Posterior vena cava (tissue), 2 donors: ENCODE measurements around the gene MYO7A. TPM values are rescaled to one million over a fixed set of nuclear protein-coding genes. Genes with fewer than 3 reads are reported as not detected.

Experiments used
- DNase-seq: peaks from one replicate; pipeline ENCODE4 v3.0.0-alpha.2; 2020; ENCODE audit warnings: low spot score
- intact Hi-C, 2 donors: fragments of 100-400 bp; cut with DNase I; formaldehyde crosslinking; loops; one replicate each; pipeline versions ENCODE4 v1.14.1 to v1.14.2; 2022 to 2023
- total RNA-seq, 2 donors: library from RNA; stranded (reverse); fragmentation: NEBNext Ultra II Directional; extraction: Animal tissue kit (Norgen Biotek cat#: 25700); gene quantifications; one replicate each; pipeline ENCODE4 v1.2.1, GENCODE V29; 2021
- donor health status: DM: yes; HTN: yes; CAD: no.
- donor health status: DM: yes; HTN: yes; CAD: no.

MYO7A gene
- total RNA-seq, 2 donors from 2014 or later: 12.2 to 17.3 TPM

DNA sequence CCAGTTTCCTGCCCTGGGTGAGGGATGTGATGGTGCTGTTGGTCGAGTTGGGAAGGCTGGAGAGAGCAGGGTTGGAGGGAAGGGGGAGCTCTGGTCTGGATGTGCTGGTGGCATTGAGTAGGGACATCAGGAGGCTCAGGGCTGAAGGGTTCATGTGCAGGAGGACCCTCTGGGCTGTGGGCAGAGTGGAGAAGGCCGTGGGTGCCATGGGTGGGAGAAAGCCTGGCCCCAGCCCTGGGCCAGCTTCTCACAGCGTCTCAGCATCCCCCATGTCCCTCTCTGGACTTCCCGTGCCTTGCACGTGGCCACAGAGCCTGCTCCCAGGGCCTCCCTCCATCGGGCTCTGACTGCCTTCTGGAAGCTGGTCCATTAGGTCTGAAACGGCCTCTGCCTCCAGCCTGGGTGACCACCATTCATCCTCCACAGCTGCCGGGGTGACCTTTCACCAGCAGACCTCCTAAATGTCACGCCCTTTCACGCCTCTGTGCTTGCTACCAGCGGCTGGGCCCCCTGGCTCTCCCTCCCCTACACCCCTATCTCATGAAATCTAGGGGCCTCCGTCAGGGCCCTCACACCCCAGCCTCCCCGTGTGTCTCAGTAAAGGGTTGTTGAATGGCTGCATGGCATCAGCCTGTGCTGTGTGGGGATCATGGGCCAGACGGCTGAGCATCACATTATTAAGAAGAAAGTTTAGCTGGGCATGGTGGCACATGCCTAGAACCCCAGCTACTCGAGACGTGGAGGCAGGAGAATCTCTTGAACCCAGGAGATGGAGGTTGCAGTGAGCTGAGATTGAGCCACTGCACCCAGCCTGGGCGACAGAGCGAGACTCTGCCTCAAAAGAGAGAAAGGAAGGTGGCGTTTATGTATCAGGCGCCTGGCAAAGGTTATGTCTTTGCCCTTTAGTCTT lies 25.5 kb downstream of the MYO7A start:
- no peak for DNase-seq
- intact Hi-C loops: no loop called here

GRCh38 chr11:77154381-77155081 lies 26.5 kb downstream of the MYO7A start:
- intact Hi-C loops: no loop called here
- no peak for DNase-seq

DNA sequence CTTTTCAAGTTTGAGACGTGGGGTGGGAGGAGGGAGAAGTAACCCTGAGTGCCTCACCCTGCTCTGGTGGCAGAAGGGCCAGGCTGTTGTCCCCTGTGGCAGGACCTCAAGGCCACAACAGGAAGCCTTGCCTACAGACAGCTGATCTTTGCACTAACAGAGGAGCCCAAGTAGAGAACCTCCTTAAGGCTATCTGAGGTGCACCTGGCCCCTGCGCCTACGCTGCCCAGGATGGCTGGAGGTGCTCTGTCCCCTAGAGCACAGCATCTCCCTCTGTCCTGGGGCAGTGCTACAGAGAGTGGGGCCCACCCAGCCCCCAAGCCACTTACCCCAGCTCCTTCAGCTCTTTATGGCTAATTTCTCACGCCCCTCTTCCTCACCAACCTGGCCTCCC lies 27.0 kb downstream of the MYO7A start:
- DNase-seq: no peak
- intact Hi-C loops: no loop called here

DNA sequence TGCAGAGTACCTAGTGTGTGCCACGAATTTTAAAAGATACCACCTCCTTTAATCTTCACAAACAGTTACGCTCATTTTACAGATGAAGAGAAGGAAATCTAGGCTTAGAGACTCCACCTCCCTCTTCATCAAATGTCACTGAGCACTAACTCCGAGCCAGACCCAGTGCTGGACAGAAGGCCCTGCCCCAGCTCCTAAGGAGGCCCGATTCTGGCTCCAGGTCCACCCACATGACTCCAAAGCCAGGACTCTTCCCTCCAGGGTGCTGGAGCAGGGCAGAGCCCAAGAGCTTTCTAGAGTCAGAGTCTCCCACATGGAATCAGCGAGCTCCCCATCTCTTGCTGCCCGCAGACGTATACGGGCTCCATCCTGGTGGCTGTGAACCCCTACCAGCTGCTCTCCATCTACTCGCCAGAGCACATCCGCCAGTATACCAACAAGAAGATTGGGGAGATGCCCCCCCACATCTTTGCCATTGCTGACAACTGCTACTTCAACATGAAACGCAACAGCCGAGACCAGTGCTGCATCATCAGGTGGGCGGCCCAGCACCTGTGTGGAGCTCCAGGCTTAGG lies 27.6 kb downstream of the MYO7A start:
- DNase-seq: no peak
- intact Hi-C loops: no loop called here

DNA sequence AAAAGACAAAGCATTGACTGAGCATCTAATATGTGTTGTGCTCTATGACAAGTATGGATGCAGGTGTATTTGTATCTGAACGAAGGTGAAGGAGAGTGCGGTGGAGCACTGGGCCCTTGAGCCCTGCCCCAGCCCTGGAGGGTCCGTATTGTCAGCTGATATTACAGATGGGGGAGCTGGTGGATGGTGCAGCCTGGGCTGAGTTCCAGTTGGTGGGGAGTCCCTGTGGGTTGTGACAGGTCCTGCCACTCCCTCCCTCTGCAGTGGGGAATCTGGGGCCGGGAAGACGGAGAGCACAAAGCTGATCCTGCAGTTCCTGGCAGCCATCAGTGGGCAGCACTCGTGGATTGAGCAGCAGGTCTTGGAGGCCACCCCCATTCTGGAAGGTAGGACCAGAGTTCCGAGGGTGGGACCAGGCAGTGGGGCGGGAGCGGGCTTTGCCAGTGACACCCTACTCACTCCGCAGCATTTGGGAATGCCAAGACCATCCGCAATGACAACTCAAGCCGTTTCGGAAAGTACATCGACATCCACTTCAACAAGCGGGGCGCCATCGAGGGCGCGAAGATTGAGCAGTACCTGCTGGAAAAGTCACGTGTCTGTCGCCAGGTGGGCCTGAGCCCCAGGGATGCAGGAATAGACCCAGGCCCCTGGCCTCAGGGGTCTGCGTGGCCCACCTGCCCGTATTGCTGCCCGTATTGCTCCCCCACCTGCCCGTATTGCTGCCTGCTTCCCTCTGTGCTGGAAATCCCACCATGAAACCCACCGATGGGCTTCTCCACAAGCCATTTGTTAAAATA lies 28.6 kb downstream of the MYO7A start:
- no peak for DNase-seq
- intact Hi-C loops: no loop called here

- DNase-seq: no peak
- intact Hi-C loops: no loop called here
Observed at GRCh38 chr11:77158041-77158695, 30.1 kb downstream of the MYO7A start.

GRCh38 chr11:77159219-77159936 lies 31.3 kb downstream of the MYO7A start:
- DNase-seq: no peak
- intact Hi-C loops: no loop called here

- DNase-seq: no peak
- intact Hi-C loops: no loop called here
Observed at GRCh38 chr11:77159937-77160495, 32.0 kb downstream of the MYO7A start.

GRCh38 chr11:77163271-77163670 lies 35.2 kb downstream of the MYO7A start:
- DNase-seq: no peak
- intact Hi-C loops: no loop called here

DNA sequence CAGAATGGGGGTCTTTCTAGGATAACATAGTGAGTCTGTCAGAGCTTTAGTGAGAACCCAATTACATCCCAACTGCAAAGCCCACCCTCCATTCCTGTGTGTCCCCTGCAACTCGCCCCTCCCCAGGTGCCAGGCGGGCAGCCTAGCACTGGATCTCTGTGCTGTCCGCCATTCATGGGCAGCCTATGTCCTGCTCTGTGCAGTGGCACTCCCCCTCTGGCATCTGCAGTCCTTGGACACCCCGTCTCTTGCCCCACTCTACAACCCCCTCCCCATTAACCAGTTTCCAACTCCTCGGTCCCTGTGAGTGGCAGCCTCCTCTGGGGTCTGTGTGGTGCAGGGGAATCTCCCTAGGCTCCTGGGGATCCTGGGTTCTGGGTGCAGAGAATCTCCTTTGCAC lies 37.0 kb downstream of the MYO7A start:
- intact Hi-C loops: no loop called here

GRCh38 chr11:77166021-77166420 lies 38.0 kb downstream of the MYO7A start:
- intact Hi-C loops: no loop called here
- no peak for DNase-seq

More for the DNA sequence above, 37.0 kb downstream of the MYO7A start:
- no peak for DNase-seq

DNA sequence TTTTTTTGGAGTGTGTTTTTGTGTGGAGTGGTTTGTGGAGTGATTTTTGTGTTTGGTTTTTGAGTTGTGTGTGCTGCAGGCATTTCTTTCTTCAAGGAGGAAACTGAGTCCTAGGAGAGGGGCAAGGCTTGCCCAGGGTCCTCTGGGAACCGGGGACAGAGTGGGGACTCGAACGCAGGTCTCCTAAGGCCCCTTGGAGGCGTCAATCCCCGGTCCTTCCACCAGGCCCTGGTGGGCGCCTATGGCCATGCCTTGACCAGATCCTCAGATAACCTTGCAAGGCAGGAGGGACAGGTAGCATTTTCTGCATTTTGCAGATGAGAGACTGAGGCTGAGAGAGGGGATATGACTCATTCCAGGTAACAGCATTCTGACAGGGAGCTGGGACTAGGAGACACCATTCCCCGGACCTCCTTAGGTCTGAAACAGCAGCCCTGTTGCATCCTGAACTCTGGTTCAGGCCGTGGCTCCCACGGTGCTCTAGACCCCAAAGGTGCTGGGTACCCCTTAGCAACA lies 39.1 kb downstream of the MYO7A start:
- DNase-seq: no peak
- intact Hi-C loops: no loop called here

- no peak for DNase-seq
- intact Hi-C loops: no loop called here
Observed at GRCh38 chr11:77167791-77168190, 39.7 kb downstream of the MYO7A start.

GRCh38 chr11:77170107-77170506 lies 42.1 kb downstream of the MYO7A start:
- no peak for DNase-seq
- intact Hi-C loops: no loop called here

- no peak for DNase-seq
- intact Hi-C loops: no loop called here
Observed at GRCh38 chr11:77171254-77171653, 43.2 kb downstream of the MYO7A start.

GRCh38 chr11:77171885-77172665 lies 44.0 kb downstream of the MYO7A start:
- DNase-seq: no peak
- intact Hi-C loops: no loop called here

- no peak for DNase-seq
- intact Hi-C loops: no loop called here
Observed at GRCh38 chr11:77172666-77172982, 44.6 kb downstream of the MYO7A start.
